ENCODE data around the gene MGAM2. TPM values are rescaled to one million over a fixed set of nuclear protein-coding genes. Genes with fewer than 3 reads are reported as not detected.
"Not testable (repeated sequence)": the region's sequence is repeated elsewhere in the genome, so short reads cannot be mapped to it uniquely, and the experiment has no call there.

Gene MGAM2
- total and polyA plus RNA-seq, 10 of the 15 experiments (the other 5 are each of a cell fraction or from before 2014, with no cell fraction given) = 0.01 to 0.16 (median 0.03) TPM; not detected in 6

- H3K79me2 ChIP-seq (ENCODE audit: control insufficient read depth, insufficient read depth, low read length); H3K9ac ChIP-seq (ENCODE audit: control insufficient read depth, insufficient read depth, low read length); H3K4me1 ChIP-seq (ENCODE audit: control insufficient read depth, insufficient read depth, low read length); H3K9me3 ChIP-seq (replicated peaks; ENCODE audit: control insufficient read depth, insufficient read depth, low read length); H3K4me3 ChIP-seq; H3K27ac ChIP-seq (ENCODE audit: control insufficient read depth, insufficient read depth); H3K4me2 ChIP-seq (ENCODE audit: control insufficient read depth, insufficient read depth); BruUV-seq (replicated peaks); POLR2A ChIA-PET; DNase-seq (ENCODE audit: low read depth, low spot score); H3K36me3 ChIP-seq (ENCODE audit: control insufficient read depth in 2 of 2, insufficient read depth in 2 of 2, low read length in 1 of 2); ATAC-seq; H2AFZ ChIP-seq (ENCODE audit: control insufficient read depth, low read depth, low read length); CTCF ChIA-PET; H3K27me3 ChIP-seq (replicated peaks in 1 of 2; ENCODE audit: control insufficient read depth in 2 of 2, insufficient read depth in 2 of 2, low read length in 1 of 2); FAIRE-seq; in situ Hi-C loops (cut with MboI); SMC1A ChIA-PET (ENCODE audit: uncharacterized antibody, unreplicated experiment); H4K20me1 ChIP-seq (ENCODE audit: control insufficient read depth, insufficient read depth); RAD21 ChIA-PET (ENCODE audit: unreplicated experiment): not testable (repeated sequence)
- WGBS (ENCODE audit: insufficient coverage, insufficient replicate concordance, low lambda C conversion rate, missing lambda C conversion rate) = 22% methylated on average over 1 of the region's 1 CpG
- intact Hi-C loops (cut with micrococcal nuclease; ENCODE audit: unreplicated experiment) = loop anchor here (2.0 kb wide), 1 partner anchor 75 kb away; no protein-coding TSS in a partner anchor
Observed at GRCh38 chr7:142099347-142099746, 12.2 kb upstream of the MGAM2 start.

GRCh38 chr7:142100634-142101033 is 10.9 kb upstream of the MGAM2 start:
- no peak overlapping the region for H3K4me3 ChIP-seq
- CTCF ChIA-PET = interaction anchor here (1.8 kb wide), 1 partner anchor 125 kb away, joined by 6 read pairs; no protein-coding TSS in a partner anchor
- FAIRE-seq = no peak
- no peaks in the 10 kb centered on the region for H3K79me2 ChIP-seq (ENCODE audit: control insufficient read depth, insufficient read depth, low read length)
- no peaks in the 10 kb centered on the region; a peak in 1 of 4 replicates for H3K27me3 ChIP-seq (replicated peaks in 1 of 2; ENCODE audit: control insufficient read depth in 2 of 2, insufficient read depth in 2 of 2, low read length in 1 of 2)
- intact Hi-C loops (cut with micrococcal nuclease; ENCODE audit: unreplicated experiment) (no loop called here), in situ Hi-C loops (cut with MboI) (loop anchor here (5.0 kb wide), 1 partner anchor 38 kb away; no protein-coding TSS in a partner anchor)
- no peaks in the 10 kb centered on the region for H3K4me1 ChIP-seq (ENCODE audit: control insufficient read depth, insufficient read depth, low read length)
- WGBS (ENCODE audit: insufficient coverage, insufficient replicate concordance, low lambda C conversion rate, missing lambda C conversion rate) = 17% methylated on average over 1 of the region's 1 CpG
- POLR2A ChIA-PET = no interaction called here
- RAD21 ChIA-PET (ENCODE audit: unreplicated experiment) = no interaction called here
- SMC1A ChIA-PET (ENCODE audit: uncharacterized antibody, unreplicated experiment) = interaction anchor here (1.0 kb wide), 1 partner anchor 11 kb away, joined by 3 read pairs; the partner anchor contains the start of gene MGAM2
- BruUV-seq (replicated peaks) = no TSS peak
- no peak overlapping the region for H3K9ac ChIP-seq (ENCODE audit: control insufficient read depth, insufficient read depth, low read length)
- ATAC-seq = no peak
- TF ChIP-seq FOS (IDR thresholded peaks at IDR 0.05; ENCODE audit: borderline replicate concordance, extremely low read depth, insufficient read length) = no peak
- TF ChIP-seq ZNF592 (IDR thresholded peaks at IDR 0.05) = no peak
- no peak for TF ChIP-seq ZSCAN29 (IDR thresholded peaks at IDR 0.05)
- no peak for TF ChIP-seq CHD2 (IDR thresholded peaks at IDR 0.05; ENCODE audit: borderline replicate concordance, low read depth, low read length)
- no peak for TF ChIP-seq HDGF (IDR thresholded peaks at IDR 0.05)
- TF ChIP-seq CBX5 (IDR thresholded peaks at IDR 0.05; ENCODE audit: low read depth) = no peak
- no peak for TF ChIP-seq TARDBP (IDR thresholded peaks at IDR 0.05; ENCODE audit: borderline replicate concordance)
- TF ChIP-seq ZNF274 (IDR thresholded peaks at IDR 0.05; ENCODE audit: insufficient read depth, insufficient read length) = no peak
- no peak for TF ChIP-seq ZBTB11 (CRISPR knock-in tag; IDR thresholded peaks at IDR 0.05)
- TF ChIP-seq EZH2 (IDR thresholded peaks at IDR 0.05; ENCODE audit: borderline replicate concordance, control insufficient read depth, low read depth, low read length) = no peak
- DNase-seq (ENCODE audit: low read depth, low spot score) = no peak
- no peaks in the 10 kb centered on the region for H4K20me1 ChIP-seq (ENCODE audit: control insufficient read depth, insufficient read depth)
- no peak overlapping the region for H3K4me2 ChIP-seq (ENCODE audit: control insufficient read depth, insufficient read depth)
- H3K9me3 ChIP-seq (replicated peaks; ENCODE audit: control insufficient read depth, insufficient read depth, low read length) = no peaks in the 10 kb centered on the region
- H2AFZ ChIP-seq (ENCODE audit: control insufficient read depth, low read depth, low read length) = no peak overlapping the region
- H3K27ac ChIP-seq (ENCODE audit: control insufficient read depth, insufficient read depth) = no peak overlapping the region
- H3K36me3 ChIP-seq (ENCODE audit: control insufficient read depth in 2 of 2, insufficient read depth in 2 of 2, low read length in 1 of 2) = no peaks in the 10 kb centered on the region
